Measurements from ENCODE around the gene DDX11.
"Not testable (repeated sequence)": the region's sequence is repeated elsewhere in the genome, so short reads cannot be mapped to it uniquely, and the experiment has no call there.

DDX11 gene

GRCh38 chr12:31100503-31101208 lies 27.0 kb downstream of the DDX11 start:
- not testable (repeated sequence) for DNase-seq

DNA sequence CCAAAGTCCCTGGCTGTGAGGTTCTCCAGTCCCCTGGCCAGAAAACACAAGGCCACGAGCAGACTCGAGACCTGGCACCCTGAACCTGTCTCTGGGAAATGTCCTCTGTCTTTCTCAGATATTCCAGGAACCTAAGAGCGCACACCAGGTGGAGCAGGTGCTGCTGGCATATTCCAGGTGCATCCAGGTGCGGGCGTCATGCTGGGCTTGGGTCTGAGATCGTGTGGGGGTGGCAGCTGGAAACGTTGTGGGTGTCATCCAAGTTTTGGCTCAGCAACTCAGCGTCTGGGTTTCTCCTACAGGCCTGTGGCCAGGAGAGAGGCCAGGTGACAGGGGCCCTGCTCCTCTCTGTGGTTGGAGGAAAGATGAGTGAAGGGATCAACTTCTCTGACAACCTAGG lies 28.5 kb downstream of the DDX11 start:
- not testable (repeated sequence) for DNase-seq

DNA sequence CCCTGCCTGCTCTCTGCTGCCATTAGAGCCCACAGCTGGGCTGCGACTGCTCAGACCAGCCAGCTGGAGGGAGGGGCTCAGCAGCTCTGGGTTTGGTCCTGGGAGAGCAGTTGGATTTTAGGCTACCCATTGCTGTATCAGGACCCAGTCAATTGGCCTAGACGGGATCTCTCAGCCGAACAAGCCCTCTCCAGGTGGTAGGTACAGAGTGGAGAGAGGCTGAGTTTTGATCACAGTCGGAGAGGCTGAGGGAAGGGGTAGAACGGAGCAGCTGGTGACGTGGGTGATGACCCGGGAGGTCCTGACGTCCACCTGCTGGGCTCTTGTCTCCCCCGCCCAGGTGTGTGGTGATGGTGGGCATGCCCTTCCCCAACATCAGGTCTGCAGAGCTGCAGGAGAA lies 28.9 kb downstream of the DDX11 start:
- DNase-seq, result not testable (repeated sequence)

- DNase-seq, result not testable (repeated sequence)
Measured at GRCh38 chr12:31103561-31103975, 29.9 kb downstream of the DDX11 start.

DNA sequence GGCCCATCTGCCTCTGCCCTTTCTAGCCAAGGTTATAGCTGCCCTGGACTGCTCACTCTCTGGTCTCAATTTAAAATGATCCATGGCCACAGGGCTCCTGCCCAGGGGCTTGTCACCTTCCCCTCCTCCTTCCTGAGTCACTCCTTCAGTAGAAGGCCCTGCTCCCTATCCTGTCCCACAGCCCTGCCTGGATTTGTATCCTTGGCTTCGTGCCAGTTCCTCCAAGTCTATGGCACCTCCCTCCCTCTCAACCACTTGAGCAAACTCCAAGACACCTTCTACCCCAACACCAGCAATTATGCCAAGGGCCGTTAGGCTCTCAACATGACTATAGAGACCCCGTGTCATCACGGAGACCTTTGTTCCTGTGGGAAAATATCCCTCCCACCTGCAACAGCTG lies 30.6 kb downstream of the DDX11 start:
- not testable (repeated sequence) for DNase-seq

- not testable (repeated sequence) for DNase-seq
Measured at GRCh38 chr12:31104773-31105172, 31.1 kb downstream of the DDX11 start.

- no peak for DNase-seq
Measured at GRCh38 chr12:31105668-31106067, 32.0 kb downstream of the DDX11 start.

DNA sequence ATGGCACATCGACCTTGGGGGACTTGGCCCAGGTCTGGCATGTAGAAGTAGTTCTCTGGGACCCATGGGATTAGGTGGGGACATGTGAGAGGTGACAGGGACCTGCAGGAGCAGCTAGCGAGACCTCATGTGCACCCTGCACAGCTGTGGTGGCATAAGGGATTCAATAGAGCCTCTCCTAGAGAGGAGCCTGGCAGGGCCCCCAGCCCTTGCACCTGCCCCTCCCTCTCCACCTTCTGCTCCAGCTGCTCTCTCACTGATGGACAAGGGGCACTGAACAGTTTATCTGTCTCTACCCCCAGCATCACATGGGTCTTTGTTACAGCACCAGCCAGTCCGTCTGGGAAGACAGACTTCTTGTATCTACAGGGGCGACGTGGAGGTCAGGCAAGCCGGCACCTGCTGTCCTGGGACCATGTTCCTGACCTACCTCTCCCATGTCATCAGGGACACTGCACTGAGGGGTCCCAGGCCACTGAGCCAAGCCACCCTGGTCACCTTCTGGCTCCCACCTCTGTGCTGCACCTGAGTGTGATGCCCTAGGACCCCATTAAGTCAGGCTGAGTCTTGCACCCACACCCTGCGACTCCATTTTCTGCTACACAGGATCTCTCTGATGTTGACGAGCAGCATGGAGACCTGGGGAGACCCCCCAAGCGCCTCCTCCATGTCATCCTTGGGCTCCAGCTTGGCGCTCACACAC lies 32.6 kb downstream of the DDX11 start:
- DNase-seq, result no peak

DNA sequence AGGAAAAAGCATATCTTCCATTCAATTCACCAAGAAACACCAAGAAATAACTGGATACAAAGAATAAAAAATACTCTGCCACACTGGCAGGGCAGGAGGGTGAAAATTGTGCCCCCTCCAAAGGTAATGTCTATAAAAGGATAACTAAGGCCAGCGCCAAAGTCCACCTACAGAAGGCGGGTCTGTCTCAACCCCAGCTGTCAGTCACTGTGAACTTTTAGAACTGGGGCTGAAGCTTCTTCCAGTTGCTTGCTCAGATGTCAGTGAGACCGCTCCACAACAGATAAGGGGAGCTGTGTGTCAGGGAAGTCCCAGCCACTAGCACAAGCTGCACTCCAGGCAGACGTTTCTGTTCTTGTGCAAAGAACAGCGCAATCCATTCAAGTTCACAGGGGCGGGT lies 36.1 kb downstream of the DDX11 start:
- DNase-seq, result not testable (repeated sequence)

GRCh38 chr12:31110263-31110662 lies 36.6 kb downstream of the DDX11 start:
- DNase-seq, result not testable (repeated sequence)

GRCh38 chr12:31115092-31115601 lies 41.5 kb downstream of the DDX11 start:
- not testable (repeated sequence) for DNase-seq

DNA sequence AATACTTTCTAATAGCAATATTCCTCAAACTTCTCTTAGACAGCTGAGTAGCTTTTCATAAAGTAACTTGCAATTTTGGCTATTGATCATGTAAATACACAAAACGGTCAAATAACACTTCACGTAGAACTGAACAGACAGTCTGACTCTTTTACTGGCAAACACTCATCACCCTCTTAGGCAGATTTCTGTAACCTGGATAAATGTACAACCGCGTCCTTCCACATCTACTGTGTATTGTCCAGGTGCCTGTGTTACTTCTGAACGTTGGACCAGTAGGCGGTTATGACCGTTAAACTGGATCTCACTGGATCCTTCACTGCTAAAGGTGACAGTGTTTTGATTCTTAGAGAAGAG lies 43.2 kb downstream of the DDX11 start:
- not testable (repeated sequence) for DNase-seq

- peak; percentile 26 for DNase-seq
Measured at GRCh38 chr12:31117203-31118011, 43.7 kb downstream of the DDX11 start.

GRCh38 chr12:31118347-31119191 lies 44.9 kb downstream of the DDX11 start:
- no peak for DNase-seq

GRCh38 chr12:31119192-31119802 lies 45.6 kb downstream of the DDX11 start:
- DNase-seq, result no peak

DNA sequence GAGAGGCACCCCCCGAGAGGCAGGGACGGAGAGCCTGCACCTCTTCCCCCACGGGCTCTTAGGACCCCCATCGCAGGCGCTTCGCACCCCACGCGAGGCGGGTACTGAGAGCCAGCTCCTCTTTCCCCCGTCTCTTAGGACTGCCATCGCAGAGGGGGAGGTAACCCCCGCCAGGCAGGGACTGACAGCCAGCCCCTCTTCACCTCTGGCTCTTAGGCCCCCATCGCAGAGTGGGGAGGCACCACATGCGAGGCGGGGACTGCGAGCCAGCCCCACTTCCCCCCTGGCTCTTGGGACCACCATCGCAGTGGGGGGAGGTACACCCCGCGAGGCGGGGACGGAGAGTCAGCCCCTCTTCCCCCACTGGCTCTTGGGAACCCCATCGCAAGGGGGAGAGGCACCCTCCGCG lies 46.1 kb downstream of the DDX11 start:
- DNase-seq, result no peak

DNA sequence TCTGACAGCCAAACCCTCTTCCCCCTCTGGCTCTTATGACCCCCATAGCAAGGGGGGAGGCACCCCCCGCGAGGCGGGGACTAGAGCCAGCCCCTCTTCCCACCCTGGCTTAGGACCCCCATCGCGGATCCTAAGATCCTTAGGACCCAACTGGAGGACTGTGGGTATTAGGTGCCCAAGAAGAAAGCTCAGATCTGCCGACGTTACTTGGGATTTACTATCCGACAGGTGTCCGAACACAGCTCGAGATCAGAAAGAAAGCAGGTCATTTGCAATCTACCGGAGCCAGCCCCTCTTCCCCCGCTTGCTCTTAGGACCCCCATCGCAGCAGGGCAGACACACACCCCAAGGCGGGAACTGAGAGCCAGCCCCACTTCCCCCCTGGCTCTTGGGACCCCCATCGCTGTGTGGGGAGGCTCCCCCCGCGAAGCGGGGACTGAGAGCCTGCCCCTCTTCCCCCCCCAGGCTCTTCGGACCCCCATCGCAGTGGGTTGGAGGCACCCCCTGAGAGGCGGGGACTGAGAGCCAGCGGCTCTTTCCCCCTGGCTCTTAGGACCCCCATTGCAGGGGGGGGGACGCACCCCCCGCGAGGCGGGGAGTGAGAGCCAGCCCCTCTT lies 46.8 kb downstream of the DDX11 start:
- DNase-seq, result no peak

DNA sequence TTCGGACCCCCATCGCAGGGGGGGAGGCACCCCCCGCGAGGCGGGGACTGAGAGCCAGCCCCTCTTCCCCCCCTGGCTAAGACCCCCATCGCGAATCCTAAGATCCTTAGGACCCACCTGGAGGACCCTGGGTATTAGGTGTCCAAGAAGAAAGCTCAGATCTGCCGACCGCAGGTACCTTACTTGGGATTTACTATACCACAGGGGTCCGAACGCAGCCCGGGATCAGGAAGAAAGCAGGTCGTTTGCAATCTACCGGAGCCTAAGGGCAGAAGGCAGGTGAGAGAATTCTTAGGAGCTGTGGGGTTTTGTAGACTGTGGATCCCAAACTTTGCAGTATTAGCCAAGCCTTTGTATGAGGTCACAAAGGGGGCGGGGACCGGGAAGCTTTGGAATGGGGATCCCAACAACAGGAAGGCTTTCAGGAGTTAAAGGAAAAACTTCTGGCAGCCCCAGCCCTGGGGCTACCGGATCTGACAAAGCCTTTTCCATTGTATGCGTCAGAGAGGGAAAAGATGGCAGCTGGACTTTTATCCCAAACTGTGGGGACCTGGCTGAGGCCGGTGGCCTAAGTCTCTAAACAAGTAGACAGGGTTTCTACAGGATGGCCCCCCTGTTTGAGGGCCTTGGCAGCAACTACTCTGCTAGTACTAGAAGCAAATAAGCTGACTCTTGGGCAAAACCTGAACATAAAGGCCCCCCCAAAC lies 47.5 kb downstream of the DDX11 start:
- not testable (repeated sequence) for DNase-seq

- DNase-seq, result no peak
Measured at GRCh38 chr12:31122481-31122880, 48.8 kb downstream of the DDX11 start.

DNA sequence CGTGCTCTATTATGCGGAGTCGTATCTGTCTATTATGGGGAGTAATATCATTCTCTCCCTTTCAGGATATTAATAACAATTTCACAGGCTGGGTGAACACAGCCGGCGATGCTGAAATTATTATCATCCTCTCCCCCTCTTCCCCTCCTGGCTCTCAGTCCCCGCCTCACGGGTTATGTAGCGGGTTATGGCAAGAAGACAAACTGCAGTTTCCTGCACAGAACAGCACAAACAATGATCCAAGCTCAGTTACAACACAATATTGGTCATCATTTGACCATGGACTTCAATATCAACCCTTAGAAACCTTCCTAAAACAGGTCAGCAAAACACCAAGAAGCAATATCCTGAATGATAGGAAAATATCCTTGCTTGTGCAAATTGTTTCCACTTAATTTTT lies 50.5 kb downstream of the DDX11 start:
- DNase-seq, result not testable (repeated sequence)

DNA sequence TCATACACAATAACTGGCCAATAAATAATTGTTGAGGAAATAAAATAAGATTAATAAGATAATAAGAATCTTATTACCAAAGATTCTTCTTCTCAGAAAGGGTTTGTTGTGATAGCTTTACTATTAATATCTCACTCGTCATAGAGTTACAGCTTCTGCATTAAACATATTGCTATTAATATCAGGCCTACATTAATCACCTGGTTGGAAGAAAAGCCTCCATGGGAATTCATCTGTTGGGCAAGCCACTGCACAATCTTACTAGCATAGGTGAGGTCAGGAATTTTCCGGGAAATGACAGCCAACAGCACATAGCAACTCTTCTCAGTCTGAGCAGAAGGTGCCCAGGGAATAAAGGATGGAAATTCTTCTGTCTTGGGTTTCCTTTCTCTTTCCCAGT lies 51.5 kb downstream of the DDX11 start:
- not testable (repeated sequence) for DNase-seq
